ENCODE results near the gene SENP5. TPM values are rescaled to one million over a fixed set of nuclear protein-coding genes. Genes with fewer than 3 reads are reported as not detected.

SENP5 gene
- total and polyA plus RNA-seq, 7 donors = 4.2 to 54.6 (median 41.5) TPM

GRCh38 chr3:196903740-196904139 is 36.0 kb downstream of the SENP5 start:
- no peak overlapping the region for H3K4me3 ChIP-seq
- no peaks in the 10 kb centered on the region for H3K27me3 ChIP-seq
- DNase-seq = no peak
- H3K36me3 ChIP-seq = peaks cover 10 to 73% (median 21%) of the 10 kb centered on the region in 4 donors
- no peak for TF ChIP-seq CTCF (IDR thresholded peaks at IDR 0.05)
- TF ChIP-seq EP300 (IDR thresholded peaks at IDR 0.05) = no peak
- TF ChIP-seq POLR2A (IDR thresholded peaks at IDR 0.05) = no peak
- TF ChIP-seq POLR2AphosphoS5 (IDR thresholded peaks at IDR 0.05) = no peak
- intact Hi-C loops (cut with DNase I) = no loop called here
- no peaks in the 10 kb centered on the region for H3K9me3 ChIP-seq
- WGBS, 2 donors = 97 to 100% methylated on average over 2 of the region's 2 CpGs
- H3K4me1 ChIP-seq = no peaks in the 10 kb centered on the region
- no peak overlapping the region for H3K27ac ChIP-seq

DNA sequence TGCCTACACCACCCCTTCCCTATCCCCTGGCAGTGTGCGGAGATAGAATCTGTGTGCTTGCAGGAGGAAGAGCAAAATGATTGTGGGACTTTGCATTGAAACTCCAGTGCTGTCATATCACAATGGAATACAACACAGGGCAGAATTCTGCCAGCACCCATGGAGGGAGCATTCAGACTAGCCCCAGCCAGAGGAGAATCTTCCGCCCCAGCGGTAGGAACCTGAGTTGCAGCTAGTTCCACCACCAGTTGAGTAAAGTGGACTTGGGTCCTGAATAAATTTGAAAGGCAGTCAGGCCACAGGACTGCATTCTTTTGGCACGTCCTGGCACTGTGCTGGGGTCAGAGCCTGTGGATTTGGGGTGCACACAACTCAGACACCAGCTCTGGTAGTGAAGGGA is 47.1 kb downstream of the SENP5 start:
- Histone ChIP-seq H3K27me3 (no peaks in the 10 kb centered on the region), H3K9me3 (no peaks in the 10 kb centered on the region), H3K27ac (no peak overlapping the region), H3K36me3 (peaks cover 0 to 24% (median 10%) of the 10 kb centered on the region in 4 donors), H3K4me1 (no peaks in the 10 kb centered on the region), H3K4me3 (no peak overlapping the region)
- WGBS, 2 donors = 98% methylated on average over 4 of the region's 4 CpGs
- no peak for DNase-seq
- intact Hi-C loops (cut with DNase I) = no loop called here
- no peak for TF ChIP-seq POLR2AphosphoS5 (IDR thresholded peaks at IDR 0.05)
- no peak for TF ChIP-seq CTCF (IDR thresholded peaks at IDR 0.05)
- TF ChIP-seq POLR2A (IDR thresholded peaks at IDR 0.05) = no peak
- no peak for TF ChIP-seq EP300 (IDR thresholded peaks at IDR 0.05)

DNA sequence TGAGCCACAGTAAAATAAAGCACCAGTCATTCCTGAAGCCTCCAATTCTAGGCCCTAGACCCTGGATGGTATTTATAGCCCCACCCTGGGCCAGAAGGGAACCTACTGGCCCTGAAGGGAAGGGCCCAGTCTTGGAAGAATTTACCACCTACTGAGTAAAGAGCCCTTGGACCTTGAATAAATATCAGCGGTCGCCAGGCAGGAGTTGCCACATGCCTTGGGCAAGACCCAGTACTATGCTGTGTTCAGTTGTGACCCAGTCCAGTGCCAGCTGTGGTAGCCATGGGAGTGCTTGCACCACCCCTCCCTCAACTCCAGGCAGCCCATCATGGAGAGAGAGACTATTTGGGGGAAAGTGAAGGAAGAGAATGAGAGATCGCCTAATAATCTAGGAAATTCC is 47.7 kb downstream of the SENP5 start:
- Histone ChIP-seq H3K36me3 (peaks cover 0 to 24% (median 10%) of the 10 kb centered on the region in 4 donors), H3K4me1 (no peaks in the 10 kb centered on the region), H3K27ac (no peak overlapping the region), H3K9me3 (no peaks in the 10 kb centered on the region), H3K27me3 (no peaks in the 10 kb centered on the region), H3K4me3 (no peak overlapping the region)
- 96 to 99% methylated on average over 3 of the region's 3 CpGs for WGBS, 2 donors
- DNase-seq = no peak
- no peak for TF ChIP-seq POLR2A (IDR thresholded peaks at IDR 0.05)
- TF ChIP-seq CTCF (IDR thresholded peaks at IDR 0.05) = no peak
- TF ChIP-seq EP300 (IDR thresholded peaks at IDR 0.05) = no peak
- TF ChIP-seq POLR2AphosphoS5 (IDR thresholded peaks at IDR 0.05) = no peak
- intact Hi-C loops (cut with DNase I) = no loop called here

GRCh38 chr3:196916221-196916620 is 48.5 kb downstream of the SENP5 start:
- WGBS, 2 donors = 100% methylated on average over 1 of the region's 1 CpG
- no peak for DNase-seq
- H3K4me3 ChIP-seq = no peak overlapping the region
- H3K9me3 ChIP-seq = no peaks in the 10 kb centered on the region
- H3K27me3 ChIP-seq = no peaks in the 10 kb centered on the region
- no peaks in the 10 kb centered on the region for H3K4me1 ChIP-seq
- peaks cover 0 to 24% (median 10%) of the 10 kb centered on the region in 4 donors for H3K36me3 ChIP-seq
- intact Hi-C loops (cut with DNase I) = no loop called here
- no peak for TF ChIP-seq EP300 (IDR thresholded peaks at IDR 0.05)
- no peak for TF ChIP-seq POLR2AphosphoS5 (IDR thresholded peaks at IDR 0.05)
- no peak for TF ChIP-seq POLR2A (IDR thresholded peaks at IDR 0.05)
- no peak for TF ChIP-seq CTCF (IDR thresholded peaks at IDR 0.05)
- H3K27ac ChIP-seq = no peak overlapping the region

DNA sequence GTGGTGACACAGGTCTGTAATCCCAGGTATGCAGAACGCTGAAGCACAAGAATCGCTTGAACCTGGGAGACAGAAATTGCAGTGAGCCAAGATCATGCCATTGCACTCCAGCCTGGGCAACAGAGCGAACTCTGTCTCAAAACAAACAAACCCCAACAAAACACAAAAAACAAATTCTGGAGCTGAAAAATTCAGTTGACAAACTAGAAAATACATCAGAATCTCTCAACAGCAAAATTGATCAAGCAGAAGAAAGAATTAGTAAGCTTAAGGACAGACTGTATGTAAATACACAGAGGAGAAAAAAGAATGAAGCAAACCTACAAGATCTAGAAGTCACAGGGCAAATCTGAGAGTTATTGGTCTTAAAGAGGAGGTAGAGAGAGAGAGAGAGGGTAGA is 49.3 kb downstream of the SENP5 start:
- peaks cover 0 to 26% (median 10%) of the 10 kb centered on the region in 4 donors for H3K36me3 ChIP-seq
- H3K27ac ChIP-seq = no peak overlapping the region
- WGBS, 2 donors = 99% methylated on average over 3 of the region's 3 CpGs
- no peaks in the 10 kb centered on the region for H3K27me3 ChIP-seq
- TF ChIP-seq EP300 (IDR thresholded peaks at IDR 0.05) (no peak), CTCF (IDR thresholded peaks at IDR 0.05) (no peak), POLR2AphosphoS5 (IDR thresholded peaks at IDR 0.05) (no peak), POLR2A (IDR thresholded peaks at IDR 0.05) (no peak)
- no peaks in the 10 kb centered on the region for H3K4me1 ChIP-seq
- DNase-seq = no peak
- intact Hi-C loops (cut with DNase I) = no loop called here
- H3K9me3 ChIP-seq = no peaks in the 10 kb centered on the region
- H3K4me3 ChIP-seq = no peak overlapping the region
